ENCODE data around the gene PEPD. TPM values are rescaled to one million over a fixed set of nuclear protein-coding genes. Genes with fewer than 3 reads are reported as not detected.

The PEPD gene
- total and polyA plus RNA-seq, 2 donors (not counting 3 experiments of a cell fraction or from before 2014, with no cell fraction given) = 73.7 to 126 TPM

GRCh38 chr19:33473653-33474305 is 47.8 kb downstream of the PEPD start:
- ChIA-PET POLR2A (no interaction called here), CTCF (interaction anchor here (0.6 to 1.9 kb wide), 7 partner anchors 13 to 304 kb away, joined by 3 to 11 read pairs (median 3); partner anchors contain the start of gene PEPD)
- H3K27ac ChIP-seq (ENCODE audit: insufficient read depth, low read depth, low read length) = peak overlapping the region; percentile 94
- no peak for TF ChIP-seq MAX (IDR thresholded peaks at IDR 0.05; ENCODE audit: insufficient read depth, insufficient read length)
- no peak for TF ChIP-seq MYC (IDR thresholded peaks at IDR 0.05; ENCODE audit: low read depth, low read length)
- peak; percentile 52 for TF ChIP-seq GATA2 (IDR thresholded peaks at IDR 0.05; ENCODE audit: insufficient read depth, insufficient read length, low read depth, low read length)
- TF ChIP-seq FOS (IDR thresholded peaks at IDR 0.05; ENCODE audit: borderline replicate concordance, insufficient read depth, low read length) = peak; percentile 20
- no peak for TF ChIP-seq EZH2 (IDR thresholded peaks at IDR 0.05; ENCODE audit: borderline replicate concordance, low read depth, low read length, severe bottlenecking)
- no peak for TF ChIP-seq POLR2A (IDR thresholded peaks at IDR 0.05; ENCODE audit: low read depth, low read length)
- peak; percentile 61 for TF ChIP-seq POLR2AphosphoS5 (IDR thresholded peaks at IDR 0.05; ENCODE audit: insufficient read depth, low read depth, low read length)
- TF ChIP-seq JUN (IDR thresholded peaks at IDR 0.05; ENCODE audit: borderline replicate concordance, insufficient read depth, insufficient read length, low read depth) = peak; percentile 77
- H3K4me2 ChIP-seq (ENCODE audit: insufficient read depth, low read length) = peak overlapping the region; percentile 79
- H3K9ac ChIP-seq (replicated peaks; ENCODE audit: extremely low read depth, insufficient read depth, low read length) = peak overlapping the region; percentile 81
- dilution Hi-C loops (cut with MboI; ENCODE audit: extremely low pct_ligation_motif_present, low sequenced_read_pairs) (no loop called here), intact Hi-C loops (cut with micrococcal nuclease) (loop anchor here (1.0 to 5.0 kb wide), 3 partner anchors 35 to 48 kb away; partner anchors contain the start of gene PEPD)
- no peaks in the 10 kb centered on the region for H3K79me2 ChIP-seq (ENCODE audit: control insufficient read depth, insufficient read depth, low read length)
- H3K36me3 ChIP-seq (ENCODE audit: control insufficient read depth in 2 of 2, extremely low read depth in 1 of 2, insufficient read depth in 2 of 2, low read length in 2 of 2) = peaks cover 0 to 4% of the 10 kb centered on the region in 2 experiments
- peak overlapping the region; percentile 18 for H2AFZ ChIP-seq (ENCODE audit: low read depth, low read length)
- H4K20me1 ChIP-seq (replicated peaks; ENCODE audit: control insufficient read depth, extremely low read depth, insufficient read depth, low read length) = no peaks in the 10 kb centered on the region
- H3K9me3 ChIP-seq (replicated peaks; ENCODE audit: control insufficient read depth, insufficient read depth, low read length) = no peaks in the 10 kb centered on the region
- H3K27me3 ChIP-seq (ENCODE audit: control insufficient read depth in 2 of 2, insufficient read depth in 2 of 2, low read length in 2 of 2) = no peaks in the 10 kb centered on the region
- H3K9me1 ChIP-seq (replicated peaks; ENCODE audit: control insufficient read depth, extremely low read depth, insufficient read depth, low read length) = no peaks in the 10 kb centered on the region
- peak; percentile 97 for FAIRE-seq
- no TSS peak for BruUV-seq (replicated peaks)
- DNase-seq (ENCODE audit: low read depth, low spot score) = peak; percentile 89
- peaks cover 25% of the 10 kb centered on the region for H3K4me1 ChIP-seq (ENCODE audit: control insufficient read depth, extremely low read depth, insufficient read depth, low read length)
- peak overlapping the region in 1 of 3 experiments; percentile 27 for H3K4me3 ChIP-seq (replicated peaks in 1 of 3; ENCODE audit: insufficient read depth in 1 of 3, low read depth in 1 of 3, low read length in 3 of 3)
